ENCODE measurements around the gene HDHD5.
"Not testable (repeated sequence)": the region's sequence is repeated elsewhere in the genome, so short reads cannot be mapped to it uniquely, and the experiment has no call there.

HDHD5 gene

DNA sequence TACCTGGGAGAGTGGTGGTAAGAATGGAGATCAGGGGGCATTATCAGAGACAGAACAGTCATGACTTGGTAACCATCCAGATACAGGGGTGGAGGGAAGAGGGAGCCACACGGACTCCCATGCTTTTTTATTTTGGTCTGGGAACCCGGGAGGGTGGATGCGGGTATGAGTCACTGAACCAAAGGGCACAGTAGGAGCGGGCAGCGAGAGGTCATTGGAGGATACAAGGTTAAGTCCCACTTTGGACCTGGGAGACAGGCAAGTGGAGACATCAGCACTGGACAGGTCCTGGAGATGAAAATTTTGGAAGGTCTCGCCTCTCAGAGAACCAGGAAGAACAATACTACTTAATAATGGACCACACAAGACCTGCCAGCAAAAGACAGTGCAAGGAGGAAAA lies 6.7 kb downstream of the HDHD5 start:
- peaks cover 30% of the 10 kb centered on the region for H3K79me2 ChIP-seq (ENCODE audit: insufficient read depth, low read length)
- TF ChIP-seq, protein P1, sequence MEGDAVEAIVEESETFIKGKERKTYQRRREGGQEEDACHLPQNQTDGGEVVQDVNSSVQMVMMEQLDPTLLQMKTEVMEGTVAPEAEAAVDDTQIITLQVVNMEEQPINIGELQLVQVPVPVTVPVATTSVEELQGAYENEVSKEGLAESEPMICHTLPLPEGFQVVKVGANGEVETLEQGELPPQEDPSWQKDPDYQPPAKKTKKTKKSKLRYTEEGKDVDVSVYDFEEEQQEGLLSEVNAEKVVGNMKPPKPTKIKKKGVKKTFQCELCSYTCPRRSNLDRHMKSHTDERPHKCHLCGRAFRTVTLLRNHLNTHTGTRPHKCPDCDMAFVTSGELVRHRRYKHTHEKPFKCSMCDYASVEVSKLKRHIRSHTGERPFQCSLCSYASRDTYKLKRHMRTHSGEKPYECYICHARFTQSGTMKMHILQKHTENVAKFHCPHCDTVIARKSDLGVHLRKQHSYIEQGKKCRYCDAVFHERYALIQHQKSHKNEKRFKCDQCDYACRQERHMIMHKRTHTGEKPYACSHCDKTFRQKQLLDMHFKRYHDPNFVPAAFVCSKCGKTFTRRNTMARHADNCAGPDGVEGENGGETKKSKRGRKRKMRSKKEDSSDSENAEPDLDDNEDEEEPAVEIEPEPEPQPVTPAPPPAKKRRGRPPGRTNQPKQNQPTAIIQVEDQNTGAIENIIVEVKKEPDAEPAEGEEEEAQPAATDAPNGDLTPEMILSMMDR (IDR thresholded peaks at IDR 0.05; ENCODE audit: insufficient read depth, low read length, poor library complexity, severe bottlenecking) = no peak
- TF ChIP-seq EZH2phosphoT487 (conservative IDR thresholded peaks at IDR 0.05; ENCODE audit: low read length) = no peak
- no peaks in the 10 kb centered on the region for H3K36me3 ChIP-seq (ENCODE audit: low read length)
- H2AFZ ChIP-seq (ENCODE audit: low read depth, low read length, severe bottlenecking) = no peak overlapping the region
- no peak overlapping the region for H3K27ac ChIP-seq (ENCODE audit: low read depth, low read length)
- no peaks in the 10 kb centered on the region for H4K20me1 ChIP-seq (ENCODE audit: low read depth, low read length)
- H3K27me3 ChIP-seq (ENCODE audit: low read length) = no peaks in the 10 kb centered on the region
- no peak overlapping the region for H3K4me3 ChIP-seq (ENCODE audit: insufficient read depth, low read length, poor library complexity, severe bottlenecking)
- H3K9me3 ChIP-seq (ENCODE audit: insufficient read depth, low read length) = no peaks in the 10 kb centered on the region
- no peak overlapping the region for H3K9ac ChIP-seq (ENCODE audit: low read length)
- H3K4me2 ChIP-seq (ENCODE audit: low read depth, low read length, poor library complexity, severe bottlenecking) = no peak overlapping the region
- H3K9me2 ChIP-seq (replicated peaks; ENCODE audit: insufficient read depth, low read length) = no peaks in the 10 kb centered on the region
- H3F3A ChIP-seq (ENCODE audit: insufficient read depth) = no peaks in the 10 kb centered on the region

DNA sequence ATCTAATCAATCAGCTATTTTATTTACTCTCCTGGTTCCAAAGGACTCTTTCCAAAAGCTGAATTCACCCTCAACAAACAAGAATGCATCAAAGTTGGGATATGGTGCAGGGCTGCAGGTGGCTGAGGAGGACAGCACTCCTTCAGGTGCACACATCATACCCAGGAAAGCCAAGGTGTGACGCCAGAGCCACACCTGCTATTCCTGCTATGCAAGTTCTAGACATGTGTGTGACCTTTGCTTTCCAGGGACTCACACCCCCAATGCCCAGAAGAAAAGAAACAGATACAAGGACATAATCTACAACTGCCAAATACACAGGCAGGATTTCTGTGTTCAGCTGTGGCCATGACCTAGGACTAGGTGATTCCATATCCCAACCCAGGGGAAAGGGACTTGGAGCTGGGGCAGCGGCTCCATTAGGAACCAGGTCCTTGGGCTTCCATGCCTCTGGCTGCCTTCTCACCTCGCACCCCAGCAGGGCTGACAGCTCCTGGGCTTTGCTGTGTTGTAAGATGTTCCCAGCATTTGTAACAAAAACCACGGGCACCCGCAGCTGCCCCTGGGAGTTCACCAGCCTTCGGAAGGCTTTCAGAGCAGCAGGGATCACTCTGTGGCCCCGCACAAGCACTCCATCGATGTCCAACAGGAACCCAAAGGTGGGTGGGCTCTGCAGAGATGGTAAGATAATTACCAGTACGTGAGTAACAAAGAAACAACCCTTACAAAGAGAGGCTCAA lies 9.8 kb downstream of the HDHD5 start:
- Histone ChIP-seq H3K4me3 (ENCODE audit: insufficient read depth, low read length, poor library complexity, severe bottlenecking) (no peak overlapping the region), H3K9me2 (replicated peaks; ENCODE audit: insufficient read depth, low read length) (no peaks in the 10 kb centered on the region), H3K27me3 (ENCODE audit: low read length) (no peaks in the 10 kb centered on the region), H3K36me3 (ENCODE audit: low read length) (no peaks in the 10 kb centered on the region), H2AFZ (ENCODE audit: low read depth, low read length, severe bottlenecking) (no peak overlapping the region), H3F3A (ENCODE audit: insufficient read depth) (no peaks in the 10 kb centered on the region), H3K4me2 (ENCODE audit: low read depth, low read length, poor library complexity, severe bottlenecking) (no peak overlapping the region), H3K9me3 (ENCODE audit: insufficient read depth, low read length) (no peaks in the 10 kb centered on the region), H3K9ac (ENCODE audit: low read length) (no peak overlapping the region), H4K20me1 (ENCODE audit: low read depth, low read length) (no peaks in the 10 kb centered on the region), H3K27ac (ENCODE audit: low read depth, low read length) (no peak overlapping the region), H3K79me2 (ENCODE audit: insufficient read depth, low read length) (peaks cover 19% of the 10 kb centered on the region; the same call in 1 of the 2 replicates)
- no peak for TF ChIP-seq EZH2phosphoT487 (conservative IDR thresholded peaks at IDR 0.05; ENCODE audit: low read length)
- TF ChIP-seq, protein P1 (IDR thresholded peaks at IDR 0.05; ENCODE audit: insufficient read depth, low read length, poor library complexity, severe bottlenecking) = no peak

DNA sequence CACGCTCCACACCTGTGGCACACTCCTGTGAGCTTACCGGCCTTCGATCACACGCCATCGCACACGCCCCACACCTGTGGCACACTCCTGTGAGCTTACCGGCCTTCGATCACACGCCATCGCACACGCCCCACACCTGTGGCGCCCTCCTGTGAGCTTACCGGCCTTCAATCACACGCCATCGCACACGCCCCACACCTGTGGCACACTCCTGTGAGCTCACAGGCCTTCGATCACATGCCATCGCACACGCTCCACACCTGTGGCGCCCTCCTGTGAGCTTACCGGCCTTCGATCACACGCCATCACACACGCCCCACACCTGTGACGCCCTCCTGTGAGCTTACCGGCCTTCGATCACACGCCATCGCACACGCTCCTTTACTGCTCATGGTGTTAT lies 11.6 kb downstream of the HDHD5 start:
- not testable (repeated sequence) for H3K4me2 ChIP-seq (ENCODE audit: low read depth, low read length, poor library complexity, severe bottlenecking); H3K9me2 ChIP-seq (replicated peaks; ENCODE audit: insufficient read depth, low read length); H3K27ac ChIP-seq (ENCODE audit: low read depth, low read length); H3K27me3 ChIP-seq (ENCODE audit: low read length); H4K20me1 ChIP-seq (ENCODE audit: low read depth, low read length); H3F3A ChIP-seq (ENCODE audit: insufficient read depth); H3K4me3 ChIP-seq (ENCODE audit: insufficient read depth, low read length, poor library complexity, severe bottlenecking); H3K9me3 ChIP-seq (ENCODE audit: insufficient read depth, low read length); H3K79me2 ChIP-seq (ENCODE audit: insufficient read depth, low read length); H2AFZ ChIP-seq (ENCODE audit: low read depth, low read length, severe bottlenecking); H3K36me3 ChIP-seq (ENCODE audit: low read length); H3K9ac ChIP-seq (ENCODE audit: low read length)

DNA sequence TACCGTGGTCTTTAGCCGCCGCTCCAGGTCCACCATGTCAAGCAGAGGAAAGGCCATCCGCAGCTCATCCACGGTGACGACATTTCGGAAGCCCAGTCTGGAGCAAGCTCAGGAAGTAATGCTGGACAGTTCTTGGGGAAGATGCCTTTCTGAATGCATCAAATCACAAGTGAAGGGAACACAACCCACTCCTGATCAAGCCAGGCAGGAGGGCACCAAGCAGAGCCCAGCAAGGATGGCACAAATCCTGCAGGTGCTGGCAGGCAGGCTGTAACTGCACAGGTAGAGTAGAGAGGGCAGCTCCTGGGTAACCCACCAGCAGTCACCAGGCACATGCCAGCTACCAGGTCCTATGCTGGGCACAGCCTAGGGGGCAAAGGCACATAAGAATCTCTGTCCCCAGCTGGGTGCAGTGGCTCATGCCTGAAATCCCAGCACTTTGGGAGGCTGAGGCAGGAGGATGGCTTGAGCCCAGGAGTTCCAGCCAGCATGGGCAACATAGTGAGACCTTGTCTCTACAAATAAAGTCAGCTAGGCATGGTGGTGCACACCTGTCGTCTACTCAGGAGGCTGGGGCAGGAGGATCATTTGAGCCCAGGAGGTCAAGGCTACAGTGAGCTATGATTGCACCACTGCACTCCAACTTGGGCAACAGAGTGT lies 13.9 kb downstream of the HDHD5 start:
- Histone ChIP-seq H3K36me3 (ENCODE audit: low read length) (no peaks in the 10 kb centered on the region), H4K20me1 (ENCODE audit: low read depth, low read length) (no peaks in the 10 kb centered on the region), H3K4me2 (ENCODE audit: low read depth, low read length, poor library complexity, severe bottlenecking) (no peak overlapping the region), H3K9me2 (replicated peaks; ENCODE audit: insufficient read depth, low read length) (no peaks in the 10 kb centered on the region), H3K79me2 (ENCODE audit: insufficient read depth, low read length) (no peaks in the 10 kb centered on the region; the same call in 1 of the 2 replicates), H3F3A (ENCODE audit: insufficient read depth) (no peaks in the 10 kb centered on the region), H2AFZ (ENCODE audit: low read depth, low read length, severe bottlenecking) (no peak overlapping the region), H3K27me3 (ENCODE audit: low read length) (no peaks in the 10 kb centered on the region), H3K27ac (ENCODE audit: low read depth, low read length) (no peak overlapping the region), H3K4me3 (ENCODE audit: insufficient read depth, low read length, poor library complexity, severe bottlenecking) (no peak overlapping the region), H3K9ac (ENCODE audit: low read length) (no peak overlapping the region), H3K9me3 (ENCODE audit: insufficient read depth, low read length) (no peaks in the 10 kb centered on the region)
- no peak for TF ChIP-seq EZH2phosphoT487 (conservative IDR thresholded peaks at IDR 0.05; ENCODE audit: low read length)
- TF ChIP-seq, protein P1 (IDR thresholded peaks at IDR 0.05; ENCODE audit: insufficient read depth, low read length, poor library complexity, severe bottlenecking) = no peak

Measured in SU-DHL-6 (cell line).